Mononuclear cell (primary cell): ENCODE measurements around the gene DCAF6. TPM values are rescaled to one million over a fixed set of nuclear protein-coding genes. Genes with fewer than 3 reads are reported as not detected.
"Not testable (repeated sequence)": the region's sequence is repeated elsewhere in the genome, so short reads cannot be mapped to it uniquely, and the experiment has no call there.

Experiments
- H3K27me3 ChIP-seq: 2 replicates; pipeline ENCODE4 v1.6.0; 2011; ENCODE audit warnings: low read length, control low read depth; ENCODE audit not compliant: insufficient read depth
- H3K4me1 ChIP-seq: 2 replicates; pipeline ENCODE4 v1.5.1; 2011; ENCODE audit warnings: mild to moderate bottlenecking, low read length, control low read depth; ENCODE audit not compliant: insufficient read depth
- H3K4me3 ChIP-seq: 2 replicates; pipeline ENCODE4 v1.5.1; 2011; ENCODE audit warnings: mild to moderate bottlenecking, low read length, moderate library complexity
- H3K9me3 ChIP-seq: 2 replicates; pipeline ENCODE4 v1.5.1; 2011; ENCODE audit warnings: low read depth, mild to moderate bottlenecking, control low read depth, low read length
- total RNA-seq: library from RNA; depleted of rRNA; stranded (reverse); fragments of >200 nt; gene quantifications from one replicate; pipeline ENCODE4 v1.2.3, GENCODE V29; 2012

DCAF6 gene
- 15.1 TPM for total RNA-seq

DNA sequence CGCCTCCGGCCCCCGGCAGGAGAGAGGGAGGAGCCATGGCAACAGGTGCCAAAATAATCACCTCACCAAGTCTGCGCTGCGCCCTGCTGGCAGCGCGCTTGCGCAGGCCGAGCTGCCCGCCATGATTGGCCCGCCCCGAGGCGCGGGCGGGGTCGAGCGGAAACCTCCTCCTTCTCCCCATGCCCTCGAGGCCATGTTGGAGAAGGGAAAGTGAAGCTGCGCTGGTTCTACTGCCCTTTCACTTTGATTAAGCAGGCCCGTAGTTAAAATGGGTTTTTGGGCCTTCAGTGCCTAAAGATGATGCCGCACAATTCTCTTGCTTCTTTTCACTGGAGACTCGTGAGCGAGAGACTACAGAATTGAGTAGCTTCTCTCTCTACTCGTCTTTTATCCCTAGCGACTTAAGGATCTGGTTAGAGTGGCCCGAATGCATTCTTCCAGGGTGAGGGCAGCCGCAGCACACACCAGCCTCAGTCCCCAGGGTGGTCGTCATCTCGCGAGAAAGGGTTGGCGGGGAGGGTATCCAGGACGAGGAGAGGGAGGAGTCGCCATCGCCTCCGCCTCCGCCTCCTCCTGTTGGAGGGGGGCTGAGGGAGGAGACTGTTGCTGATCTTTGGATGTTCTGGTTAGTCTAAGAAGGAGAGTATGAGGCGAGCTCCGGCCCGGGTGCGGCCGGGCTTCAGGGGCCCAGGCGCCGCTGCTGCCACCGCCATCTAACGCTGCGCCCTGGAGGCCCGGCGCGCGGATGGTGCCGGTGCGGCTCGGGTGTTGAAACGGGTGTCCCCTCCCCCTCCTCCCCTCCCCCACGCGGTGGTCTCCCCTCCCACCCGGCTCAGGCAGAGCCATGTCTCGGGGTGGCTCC lies at the start of gene DCAF6:
Gene DCAF6 (plus strand): TSS at position 616 of the 862 bp plus-strand sequence. CDS start 229 bp downstream, at position 845.
- Histone ChIP-seq H3K4me1 (peaks cover 21% of the 10 kb centered on the region), H3K9me3 (no peaks in the 10 kb centered on the region), H3K27me3 (no peaks in the 10 kb centered on the region), H3K4me3 (peak within 1 kb of the TSS; percentile 81)

DNA sequence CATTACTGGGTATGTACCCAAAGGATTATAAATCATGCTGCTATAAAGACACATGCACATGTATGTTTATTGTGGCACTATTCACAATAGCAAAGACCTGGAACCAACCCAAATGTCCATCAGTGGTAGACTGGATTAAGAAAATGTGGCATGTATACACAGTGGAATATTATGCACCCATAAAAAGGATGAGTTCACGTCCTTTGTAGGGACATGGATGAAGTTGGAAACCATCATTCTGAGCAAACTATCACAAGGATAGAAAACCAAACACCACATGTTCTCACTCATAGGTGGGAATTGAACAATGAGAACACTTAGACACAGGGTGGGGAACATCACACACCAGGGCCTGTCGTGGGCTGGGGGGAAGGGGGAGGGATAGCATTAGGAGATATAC lies 49.3 kb upstream of the DCAF6 start:
- H3K4me1 ChIP-seq, H3K9me3 ChIP-seq, H3K27me3 ChIP-seq, H3K4me3 ChIP-seq: not testable (repeated sequence)

- H3K4me3 ChIP-seq: no peak overlapping the region
- no peaks in the 10 kb centered on the region for H3K27me3 ChIP-seq
- H3K4me1 ChIP-seq: no peaks in the 10 kb centered on the region
- no peaks in the 10 kb centered on the region for H3K9me3 ChIP-seq
Observed at GRCh38 chr1:167890400-167890799, 46.1 kb upstream of the DCAF6 start.

DNA sequence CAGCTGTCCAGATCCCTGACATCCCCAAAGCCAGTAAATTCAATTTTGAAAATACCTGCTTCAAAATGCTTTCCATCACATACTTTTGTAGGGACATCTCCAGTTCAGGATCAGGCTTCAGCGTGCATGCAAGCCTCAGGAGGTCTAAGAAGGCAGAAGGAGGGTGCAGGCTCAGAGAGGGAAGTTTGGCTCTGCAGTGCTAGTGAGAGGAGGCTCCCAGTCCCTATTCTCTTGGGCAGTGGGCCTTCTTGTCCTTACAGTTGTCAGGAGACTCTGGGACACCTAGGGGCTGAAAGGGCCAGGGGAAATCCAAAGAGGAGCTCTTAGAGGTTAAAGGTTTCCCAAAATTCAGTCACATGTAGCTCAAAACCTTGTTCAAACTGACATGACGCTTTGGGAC lies 42.7 kb upstream of the DCAF6 start:
- Histone ChIP-seq H3K4me1 (no peaks in the 10 kb centered on the region), H3K4me3 (no peak overlapping the region), H3K9me3 (no peaks in the 10 kb centered on the region), H3K27me3 (no peaks in the 10 kb centered on the region)

DNA sequence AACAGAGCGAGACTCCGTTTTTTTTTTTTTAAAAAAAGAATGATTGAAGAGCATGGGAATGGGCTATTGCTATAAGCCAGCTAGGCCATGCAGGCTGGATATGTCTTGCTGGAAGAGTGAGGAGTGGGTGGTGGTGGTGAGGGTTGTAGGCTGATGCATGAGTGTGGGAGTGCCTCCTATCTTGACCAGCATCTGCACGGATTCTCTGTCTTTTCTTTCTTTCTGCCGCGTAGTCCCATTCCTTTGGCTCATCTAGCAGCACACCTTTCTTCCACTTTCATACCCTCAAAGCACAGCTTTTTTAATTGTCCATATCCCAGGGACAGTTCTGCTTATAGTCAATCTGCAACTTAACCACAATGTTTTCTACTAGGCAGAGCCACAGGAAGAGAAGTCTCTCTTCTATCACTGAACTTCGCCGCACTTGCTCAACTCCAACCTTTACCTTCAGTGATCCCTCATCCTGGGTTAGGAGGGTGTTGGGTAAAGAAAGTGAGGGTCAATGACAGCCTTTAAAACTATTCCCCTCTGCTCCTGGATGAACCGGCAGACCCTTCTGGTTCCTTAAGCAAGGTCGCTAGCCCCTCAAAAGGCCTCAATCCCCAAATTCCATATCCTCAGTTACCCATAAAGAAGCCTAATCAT lies 37.8 kb upstream of the DCAF6 start:
- H3K9me3 ChIP-seq: no peaks in the 10 kb centered on the region

GRCh38 chr1:167899253-167899681 lies 37.2 kb upstream of the DCAF6 start:
- Histone ChIP-seq H3K4me3 (no peak overlapping the region), H3K4me1 (no peaks in the 10 kb centered on the region), H3K9me3 (no peaks in the 10 kb centered on the region), H3K27me3 (no peaks in the 10 kb centered on the region)

More for the DNA sequence above, 37.8 kb upstream of the DCAF6 start:
- Histone ChIP-seq H3K4me1 (no peaks in the 10 kb centered on the region), H3K4me3 (no peak overlapping the region), H3K27me3 (no peaks in the 10 kb centered on the region)

- H3K4me1 ChIP-seq: no peaks in the 10 kb centered on the region
- no peak overlapping the region for H3K4me3 ChIP-seq
- no peaks in the 10 kb centered on the region for H3K9me3 ChIP-seq
- H3K27me3 ChIP-seq: no peaks in the 10 kb centered on the region
Observed at GRCh38 chr1:167900907-167901306, 35.6 kb upstream of the DCAF6 start.

GRCh38 chr1:167904652-167905130 lies 31.8 kb upstream of the DCAF6 start:
- H3K27me3 ChIP-seq: no peaks in the 10 kb centered on the region
- H3K9me3 ChIP-seq: peaks cover 9% of the 10 kb centered on the region
- H3K4me3 ChIP-seq: no peak overlapping the region
- no peaks in the 10 kb centered on the region for H3K4me1 ChIP-seq

DNA sequence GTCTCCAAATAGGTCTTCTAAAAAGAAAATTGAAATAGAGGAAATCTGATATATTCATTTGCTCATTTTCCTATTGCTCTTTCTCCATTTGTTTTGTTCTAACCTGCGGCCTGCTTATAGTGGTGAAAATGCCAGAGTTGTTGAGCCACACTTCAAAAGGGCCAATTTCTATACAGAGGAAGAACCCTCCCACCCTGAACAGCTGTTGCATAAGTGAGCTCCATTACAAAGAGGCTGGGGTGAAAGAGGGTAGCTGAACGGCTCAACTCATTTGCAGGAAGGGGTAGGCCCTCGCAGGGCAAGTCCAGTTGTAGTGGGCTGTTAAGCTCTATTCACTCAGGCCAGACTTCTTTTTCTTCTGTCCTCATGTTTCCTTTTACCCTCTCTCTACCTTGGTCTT lies 31.3 kb upstream of the DCAF6 start:
- Histone ChIP-seq H3K4me1 (no peaks in the 10 kb centered on the region), H3K4me3 (no peak overlapping the region), H3K9me3 (peaks cover 12% of the 10 kb centered on the region), H3K27me3 (no peaks in the 10 kb centered on the region)

GRCh38 chr1:167905671-167906070 lies 30.8 kb upstream of the DCAF6 start:
- Histone ChIP-seq H3K4me1 (peaks cover 4% of the 10 kb centered on the region), H3K27me3 (no peaks in the 10 kb centered on the region), H3K9me3 (peaks cover 12% of the 10 kb centered on the region), H3K4me3 (no peak overlapping the region)

DNA sequence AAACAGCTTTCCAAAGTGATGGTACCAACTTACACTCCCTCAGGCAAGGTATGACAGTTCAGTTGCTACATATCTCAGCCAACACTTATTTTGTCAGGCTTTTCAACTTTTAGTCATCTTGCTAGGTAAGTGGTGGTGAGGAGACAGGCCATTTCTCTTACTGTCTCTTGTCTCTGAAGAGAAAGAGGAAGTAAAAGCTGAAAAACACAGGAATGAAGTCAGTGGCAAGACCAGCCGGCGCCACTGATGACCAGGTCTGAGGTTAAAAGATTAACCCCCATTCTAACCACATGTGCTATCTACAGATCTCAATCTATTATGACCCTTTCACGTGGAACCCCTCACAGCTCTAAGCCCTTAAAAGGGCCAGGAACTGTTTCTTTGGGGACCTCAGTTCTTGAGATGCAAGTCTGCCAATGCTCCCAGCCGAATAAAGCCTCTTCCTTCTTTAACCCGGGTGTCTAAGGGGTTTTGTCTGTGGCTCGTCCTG lies 26.7 kb upstream of the DCAF6 start:
- H3K27me3 ChIP-seq: no peaks in the 10 kb centered on the region
- no peak overlapping the region for H3K4me3 ChIP-seq
- H3K4me1 ChIP-seq: peaks cover 7% of the 10 kb centered on the region
- peaks cover 12% of the 10 kb centered on the region for H3K9me3 ChIP-seq

GRCh38 chr1:167910530-167910929 lies 26.0 kb upstream of the DCAF6 start:
- H3K9me3 ChIP-seq: peaks cover 12% of the 10 kb centered on the region
- no peak overlapping the region for H3K4me3 ChIP-seq
- H3K4me1 ChIP-seq: peaks cover 7% of the 10 kb centered on the region
- no peaks in the 10 kb centered on the region for H3K27me3 ChIP-seq

DNA sequence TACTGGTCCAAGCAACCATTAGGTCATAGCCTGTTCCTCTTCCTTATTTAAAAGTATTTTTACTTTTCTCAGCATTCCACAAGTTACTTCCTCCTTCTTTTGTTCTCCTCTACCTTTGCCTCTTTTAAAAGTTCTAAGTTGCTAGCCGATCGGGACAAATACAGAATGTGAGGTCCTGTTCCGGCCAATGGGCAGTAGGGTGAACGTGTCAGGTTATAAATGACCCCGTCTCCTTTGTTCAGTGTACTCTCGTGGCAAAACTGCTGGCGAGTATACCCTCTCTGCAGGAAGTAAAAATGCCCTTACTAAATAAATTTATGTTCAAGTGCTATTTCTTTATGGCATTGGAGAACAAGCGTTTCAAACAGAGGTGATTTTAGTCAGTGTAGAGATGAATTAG lies 25.1 kb upstream of the DCAF6 start:
- peaks cover 7% of the 10 kb centered on the region for H3K4me1 ChIP-seq
- H3K27me3 ChIP-seq: no peaks in the 10 kb centered on the region
- H3K9me3 ChIP-seq: peaks cover 12% of the 10 kb centered on the region
- no peak overlapping the region for H3K4me3 ChIP-seq

GRCh38 chr1:167912294-167912693 lies 24.2 kb upstream of the DCAF6 start:
- peaks cover 7% of the 10 kb centered on the region for H3K4me1 ChIP-seq
- H3K27me3 ChIP-seq: no peaks in the 10 kb centered on the region
- peaks cover 12% of the 10 kb centered on the region for H3K9me3 ChIP-seq
- H3K4me3 ChIP-seq: no peak overlapping the region

- Histone ChIP-seq H3K27me3 (no peaks in the 10 kb centered on the region), H3K4me1 (peaks cover 7% of the 10 kb centered on the region), H3K4me3 (no peak within 1 kb of the TSS), H3K9me3 (peaks cover 9% of the 10 kb centered on the region)
Observed at GRCh38 chr1:167913895-167914496, 22.5 kb upstream of the DCAF6 start, which contains the start of gene ADCY10. Gene ADCY10, minus strand, starts transcription at chr1:167914134. Its CDS starts 8,994 bp downstream, at chr1:167905140.
